Measurements from ENCODE around the gene BPIFB1.

BPIFB1 gene

GRCh38 chr20:33282991-33283555, at the start of gene BPIFB1:
Gene BPIFB1 (plus strand): TSS chr20:33283214. CDS start chr20:33286074, 2,860 bp downstream.
- no peak for DNase-seq

GRCh38 chr20:33234050-33234449, 49.0 kb upstream of the BPIFB1 start:
- DNase-seq: no peak

- no peak for DNase-seq
Measured at GRCh38 chr20:33235696-33236095, 47.3 kb upstream of the BPIFB1 start, which contains the start of gene BPIFA1. Gene BPIFA1 (plus strand): TSS chr20:33235996. CDS start chr20:33237712, 1,716 bp downstream.

GRCh38 chr20:33236351-33236750, 46.7 kb upstream of the BPIFB1 start:
- DNase-seq: no peak

GRCh38 chr20:33237989-33238388, 45.0 kb upstream of the BPIFB1 start:
- DNase-seq: no peak

GRCh38 chr20:33239418-33239817, 43.6 kb upstream of the BPIFB1 start:
- DNase-seq: no peak

GRCh38 chr20:33239979-33240736, 42.9 kb upstream of the BPIFB1 start:
- DNase-seq: no peak

GRCh38 chr20:33240923-33241322, 42.1 kb upstream of the BPIFB1 start:
- no peak for DNase-seq

GRCh38 chr20:33242319-33243100, 40.5 kb upstream of the BPIFB1 start:
- DNase-seq: no peak

GRCh38 chr20:33246077-33246476, 36.9 kb upstream of the BPIFB1 start:
- no peak for DNase-seq

GRCh38 chr20:33249456-33249855, 33.6 kb upstream of the BPIFB1 start:
- DNase-seq: no peak

- DNase-seq: no peak
Measured at GRCh38 chr20:33250666-33251065, 32.3 kb upstream of the BPIFB1 start.

- DNase-seq: no peak
Measured at GRCh38 chr20:33251496-33251895, 31.5 kb upstream of the BPIFB1 start.

- no peak for DNase-seq
Measured at GRCh38 chr20:33252460-33252859, 30.6 kb upstream of the BPIFB1 start.

GRCh38 chr20:33255005-33255404, 28.0 kb upstream of the BPIFB1 start:
- DNase-seq: no peak

- DNase-seq: no peak
Measured at GRCh38 chr20:33257237-33257636, 25.8 kb upstream of the BPIFB1 start.

GRCh38 chr20:33259371-33259770, 23.6 kb upstream of the BPIFB1 start:
- DNase-seq: no peak

- no peak for DNase-seq
Measured at GRCh38 chr20:33261465-33261864, 21.5 kb upstream of the BPIFB1 start.

GRCh38 chr20:33262658-33263065, 20.4 kb upstream of the BPIFB1 start:
- no peak for DNase-seq

- no peak for DNase-seq
Measured at GRCh38 chr20:33263784-33264183, 19.2 kb upstream of the BPIFB1 start.

GRCh38 chr20:33267701-33268100, 15.3 kb upstream of the BPIFB1 start:
- DNase-seq: no peak

- no peak for DNase-seq
Measured at GRCh38 chr20:33272155-33272873, 10.7 kb upstream of the BPIFB1 start.

Measured in stimulated activated CD4-positive, alpha-beta T cell treated with anti-CD3 and anti-CD28 coated beads, Interleukin-4, amount 100 ng/mL, for 1 hour (primary cell).